Psoas muscle (tissue), 8 donors: ENCODE results near the gene CTR9. TPM values are rescaled to one million over a fixed set of nuclear protein-coding genes. Genes with fewer than 3 reads are reported as not detected.
A peak's percentile ranks its signal among the peaks of the same experiment; 100 is the strongest.

Experiments
- ATAC-seq, 4 donors: fragments of 200-7000 bp; cut with Tn5 transposase; one replicate each; pipeline ENCODE4 v1.9.1; 2020; ENCODE audit warnings: moderate library complexity in 3 of 4, mild to moderate bottlenecking in 2 of 4
- DNase-seq, 2 donors: peaks; one replicate each; pipeline ENCODE4 v3.0.0-alpha.2; 2020
- H3K27ac ChIP-seq: fragments of 200-600 bp; one replicate; pipeline ENCODE4 v1.8.0; 2022
- H3K27me3 ChIP-seq, 3 donors: fragments of 200-600 bp in 1 of 3; one replicate each; pipeline versions ENCODE4 v1.6.1 to v1.8.0; 2013 to 2022; ENCODE audit warnings: low read length in 2 of 3, mild to moderate bottlenecking in 2 of 3, moderate library complexity in 1 of 3; ENCODE audit not compliant: insufficient read depth in 3 of 3
- H3K36me3 ChIP-seq, 2 donors: fragments of 200-600 bp in 1 of 2; one replicate each; pipeline versions ENCODE4 v1.6.1 to v1.8.0; 2013 to 2022; ENCODE audit warnings: low read depth in 1 of 2, mild to moderate bottlenecking in 1 of 2, moderate library complexity in 1 of 2; ENCODE audit not compliant: insufficient read depth in 1 of 2
- H3K4me1 ChIP-seq: fragments of 200-600 bp; one replicate; pipeline ENCODE4 v1.8.0; 2022
- H3K4me3 ChIP-seq: fragments of 200-600 bp; one replicate; pipeline ENCODE4 v1.8.0; 2022; ENCODE audit warnings: mild to moderate bottlenecking
- H3K9me3 ChIP-seq: fragments of 200-600 bp; one replicate; pipeline ENCODE4 v1.8.0; 2022
- CTCF ChIP-seq: fragments of 200-600 bp; IDR thresholded peaks from one replicate; pipeline ENCODE4 v1.8.0; 2022; ENCODE audit warnings: antibody characterized with exemption
- WGBS, 3 donors: extraction: QIAGEN DNeasy Blood & Tissue Kit; methylation state at CpG; one replicate each; pipeline versions ENCODE4 v1.1.6 to v1.1.7; 2013; 5-methylcytosine and 5-hydroxymethylcytosine counted together
- intact Hi-C, 2 donors: fragments of 100-400 bp; cut with DNase I; formaldehyde crosslinking; loops; one replicate each; pipeline versions ENCODE4 v1.11.0 to v1.14.2; 2022
- polyA plus RNA-seq, 3 donors: library from polyadenylated mRNA; stranded (reverse); fragments of 200-250 nt; gene quantifications; one replicate each; pipeline ENCODE4 v1.2.3, GENCODE V29; 2013
- total RNA-seq, 4 donors: library from RNA; stranded (reverse); fragmentation: NEBNext Ultra II Directional in 2 of 4; extraction: Animal tissue kit (Norgen Biotek cat#: 25700) in 2 of 4; gene quantifications; one replicate each; pipeline versions ENCODE4 v1.2.1 to v1.2.4, GENCODE V29; 2021 to 2023
- donor health status: healthy with polysubstance abuse.
- donor health status: DM: no; HTN: no; CAD: no; lungs with moderate emphysema.
- donor health status: Bipolar disorder and iron deficiency.
- donor health status: healthy.
- donor health status: DM: yes; HTN: yes; CAD: no.
- donor health status: DM: no; HTN: no; CAD: no.
- donor health status: DM: no; HTN: no; CAD: no.
- donor health status: DM: yes; HTN: yes; CAD: no.

Gene CTR9
- total and polyA plus RNA-seq, 7 donors: 16.4 to 41.6 (median 22.4) TPM

- WGBS, 3 donors: 44 to 62% (median 46%) methylated on average over 4 of the region's 4 CpGs
- intact Hi-C loops: no loop called here
Observed at GRCh38 chr11:10785146-10785474, 34.1 kb downstream of the CTR9 start.

GRCh38 chr11:10786451-10786850 lies 35.4 kb downstream of the CTR9 start:
- intact Hi-C loops: no loop called here
- WGBS, 3 donors: 94 to 97% (median 94%) methylated on average over 5 of the region's 5 CpGs
- no peak overlapping the region for H3K27ac ChIP-seq
- no peak for TF ChIP-seq CTCF
- DNase-seq: no peak
- H3K4me3 ChIP-seq: no peak overlapping the region
- H3K36me3 ChIP-seq: no peaks in the 10 kb centered on the region
- H3K27me3 ChIP-seq: no peaks in the 10 kb centered on the region
- no peak for ATAC-seq
- H3K4me1 ChIP-seq: peaks cover 12% of the 10 kb centered on the region
- H3K9me3 ChIP-seq: no peaks in the 10 kb centered on the region

More at GRCh38 chr11:10785146-10785474, 34.1 kb downstream of the CTR9 start:
- ATAC-seq (peak in 2 of 4 donors; percentile 31 to 38), DNase-seq (no peak)
- no peak overlapping the region for H3K27ac ChIP-seq
- H3K27me3 ChIP-seq: no peaks in the 10 kb centered on the region
- TF ChIP-seq CTCF: no peak
- no peaks in the 10 kb centered on the region for H3K9me3 ChIP-seq
- no peaks in the 10 kb centered on the region for H3K36me3 ChIP-seq
- no peak overlapping the region for H3K4me3 ChIP-seq
- peaks cover 12% of the 10 kb centered on the region for H3K4me1 ChIP-seq

DNA sequence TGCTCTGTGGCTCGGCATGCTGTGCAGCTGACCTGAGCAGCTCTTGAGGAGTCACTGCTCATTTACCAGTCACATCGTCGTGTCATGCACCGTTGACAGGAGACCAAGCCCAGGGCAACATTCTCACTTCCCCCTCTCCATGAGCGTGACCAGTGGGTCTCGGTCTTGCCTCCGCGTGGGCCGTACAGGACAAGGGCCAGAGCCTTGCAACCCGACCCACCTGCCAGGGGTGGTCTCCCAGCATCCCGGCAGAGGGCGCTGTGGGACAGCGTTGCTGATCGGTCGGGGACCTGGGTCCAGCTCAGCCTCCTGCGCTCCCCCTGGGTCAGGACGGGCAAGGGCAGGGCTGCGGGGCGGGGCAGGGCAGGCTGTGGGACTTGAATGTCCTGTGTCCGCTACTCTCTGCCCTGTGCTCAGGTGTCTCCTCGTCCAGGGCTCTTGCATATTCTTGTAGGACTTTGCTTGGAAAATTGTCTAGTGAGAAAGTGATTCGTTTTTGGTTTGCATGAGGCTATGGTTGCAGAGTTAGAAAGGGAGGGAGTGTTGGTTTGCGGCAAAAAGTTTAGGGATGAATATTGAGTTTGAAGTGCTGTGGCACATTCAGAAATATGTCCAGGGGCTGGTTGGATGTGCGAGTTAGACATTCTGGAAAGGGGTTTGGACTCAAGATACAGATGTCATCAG lies 41.5 kb downstream of the CTR9 start:
- peak; percentile 86 for TF ChIP-seq CTCF
- intact Hi-C loops: loop anchor here (1.0 to 10.0 kb wide), 4 partner anchors 115 to 992 kb away; no protein-coding TSS in a partner anchor
- Histone ChIP-seq H3K27me3 (no peaks in the 10 kb centered on the region), H3K4me3 (peak overlapping the region; percentile 44), H3K36me3 (peaks cover 5 to 22% of the 10 kb centered on the region in 2 donors), H3K4me1 (peaks cover 5% of the 10 kb centered on the region), H3K27ac (no peak overlapping the region), H3K9me3 (no peaks in the 10 kb centered on the region)
- WGBS, 3 donors: 7 to 10% (median 9%) methylated on average over 24 of the region's 24 CpGs
- DNase-seq (peak; percentile 91 to 95), ATAC-seq (peak; percentile 90 to 94 (median 94))

DNA sequence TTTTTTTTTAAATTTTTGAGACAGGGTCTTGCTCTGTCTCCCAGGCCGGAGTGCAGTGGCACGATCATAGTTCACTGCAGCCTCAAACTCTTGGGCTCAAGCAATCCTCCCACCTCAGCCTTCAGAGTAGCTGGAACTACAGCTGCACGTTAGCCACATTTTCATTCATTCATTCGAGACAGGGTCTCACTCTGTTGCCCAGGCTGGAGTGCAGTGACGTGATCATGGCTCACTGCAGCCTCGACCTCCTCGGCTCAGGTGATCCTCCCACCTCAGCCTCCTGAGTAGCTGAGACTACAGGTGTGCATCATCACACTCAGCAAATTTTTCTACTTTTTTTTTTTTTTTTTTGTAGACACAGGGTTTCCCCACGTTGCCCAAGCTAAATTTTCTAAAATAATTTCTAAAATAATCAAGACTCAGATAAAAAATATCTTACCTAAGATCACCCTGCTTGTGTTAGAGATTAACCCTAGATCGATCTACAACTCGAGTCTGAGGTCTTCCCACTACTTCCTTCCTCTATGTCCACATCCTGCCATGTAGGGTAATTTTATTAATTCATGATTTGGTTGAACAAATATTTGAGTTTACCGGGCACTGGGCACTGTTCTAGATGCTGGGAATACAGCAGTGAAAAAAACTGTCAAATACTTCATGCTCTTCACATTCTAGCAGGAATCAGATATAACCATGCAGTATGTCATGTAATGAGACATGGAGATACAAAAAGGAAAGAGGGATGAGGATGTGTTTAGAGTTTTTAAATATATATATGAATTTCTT lies 42.6 kb downstream of the CTR9 start:
- H3K4me1 ChIP-seq: peaks cover 7% of the 10 kb centered on the region
- no peak for DNase-seq
- peaks cover 8 to 33% of the 10 kb centered on the region in 2 donors for H3K36me3 ChIP-seq
- 72 to 79% (median 74%) methylated on average over 11 of the region's 11 CpGs for WGBS, 3 donors
- no peak overlapping the region for H3K4me3 ChIP-seq
- no peak for ATAC-seq
- no peaks in the 10 kb centered on the region for H3K9me3 ChIP-seq
- no peaks in the 10 kb centered on the region for H3K27me3 ChIP-seq
- no peak overlapping the region for H3K27ac ChIP-seq
- TF ChIP-seq CTCF: no peak
- intact Hi-C loops: loop anchor here (5.0 to 10.0 kb wide), 3 partner anchors 114 to 991 kb away; no protein-coding TSS in a partner anchor
